Chondrocyte (in vitro differentiated cells): ENCODE results near the gene TFF3. TPM values are rescaled to one million over a fixed set of nuclear protein-coding genes. Genes with fewer than 3 reads are reported as not detected.
A peak's percentile ranks its signal among the peaks of the same experiment; 100 is the strongest.

Experiments
- DNase-seq: peaks from one replicate; pipeline ENCODE4 v3.0.0; 2021; ENCODE audit warnings: mixed read lengths, low spot score
- H3K27ac Mint-ChIP-seq: one replicate; pipeline ENCODE4 v1.8.0; 2021; ENCODE audit warnings: mild to moderate bottlenecking, moderate library complexity, mixed read lengths; ENCODE audit not compliant: unreplicated experiment
- H3K27me3 Mint-ChIP-seq: 2 replicates; pipeline ENCODE4 v1.8.0; 2021; ENCODE audit warnings: low read depth, mixed read lengths
- H3K36me3 Mint-ChIP-seq: 2 replicates; pipeline ENCODE4 v1.8.0; 2021; ENCODE audit warnings: low read depth, mixed read lengths
- H3K4me1 Mint-ChIP-seq: 2 replicates; pipeline ENCODE4 v1.8.0; 2021; ENCODE audit warnings: low read depth, mild to moderate bottlenecking, mixed read lengths
- H3K4me3 Mint-ChIP-seq: one replicate; pipeline ENCODE4 v1.8.0; 2021; ENCODE audit warnings: mild to moderate bottlenecking, moderate library complexity, mixed read lengths; ENCODE audit not compliant: unreplicated experiment
- H3K9me3 Mint-ChIP-seq: 2 replicates; pipeline ENCODE4 v1.8.0; 2021; ENCODE audit warnings: low read depth, mixed read lengths
- CTCF ChIP-seq: fragments of 200-600 bp; sonication (generic); IDR thresholded peaks from 2 replicates; pipeline ENCODE4 v1.5.0; 2021; ENCODE audit warnings: antibody characterized with exemption, mild to moderate bottlenecking, moderate library complexity
- total RNA-seq: library from RNA; stranded (reverse); gene quantifications from 3 replicates; pipeline ENCODE4 v1.2.1, GENCODE V29; 2021

TFF3 gene
- total RNA-seq, 1 donor from 2014 or later, result 1.3 TPM

- Mint-ChIP-seq H3K27me3 (peaks cover 13% of the 10 kb centered on the region), H3K27ac (no peak overlapping the region), H3K9me3 (no peaks in the 10 kb centered on the region), H3K4me3 (no peak overlapping the region), H3K4me1 (peaks cover 9% of the 10 kb centered on the region), H3K36me3 (no peaks in the 10 kb centered on the region)
- TF ChIP-seq CTCF, result no peak
- DNase-seq, result no peak
These were observed 8.7 kb downstream of the TFF3 start for GRCh38 chr21:42306366-42307035.

- no peak for TF ChIP-seq CTCF
- no peak overlapping the region for H3K27ac Mint-ChIP-seq
- peak; percentile 61 for DNase-seq
- no peak overlapping the region for H3K4me3 Mint-ChIP-seq
- H3K27me3 Mint-ChIP-seq, result peaks cover 17% of the 10 kb centered on the region
- no peaks in the 10 kb centered on the region for H3K9me3 Mint-ChIP-seq
- H3K4me1 Mint-ChIP-seq, result peaks cover 9% of the 10 kb centered on the region
- no peaks in the 10 kb centered on the region for H3K36me3 Mint-ChIP-seq
These were observed 9.5 kb downstream of the TFF3 start for GRCh38 chr21:42305707-42306147.

GRCh38 chr21:42304556-42305454 lies 10.4 kb downstream of the TFF3 start:
- Mint-ChIP-seq H3K9me3 (no peaks in the 10 kb centered on the region), H3K4me3 (no peak overlapping the region), H3K27ac (no peak overlapping the region), H3K4me1 (peaks cover 5% of the 10 kb centered on the region), H3K27me3 (peaks cover 20% of the 10 kb centered on the region), H3K36me3 (no peaks in the 10 kb centered on the region)
- TF ChIP-seq CTCF, result no peak
- peak; percentile 70 for DNase-seq

GRCh38 chr21:42303443-42303842 lies 11.8 kb downstream of the TFF3 start:
- H3K4me1 Mint-ChIP-seq, result no peaks in the 10 kb centered on the region
- peaks cover 24% of the 10 kb centered on the region for H3K27me3 Mint-ChIP-seq
- no peak overlapping the region for H3K4me3 Mint-ChIP-seq
- TF ChIP-seq CTCF, result no peak
- H3K9me3 Mint-ChIP-seq, result no peaks in the 10 kb centered on the region
- no peak for DNase-seq
- no peaks in the 10 kb centered on the region for H3K36me3 Mint-ChIP-seq
- H3K27ac Mint-ChIP-seq, result no peak overlapping the region

- H3K27ac Mint-ChIP-seq, result no peak overlapping the region
- no peak for TF ChIP-seq CTCF
- H3K36me3 Mint-ChIP-seq, result no peaks in the 10 kb centered on the region
- no peaks in the 10 kb centered on the region for H3K4me1 Mint-ChIP-seq
- peak; percentile 52 for DNase-seq
- no peak overlapping the region for H3K4me3 Mint-ChIP-seq
- no peaks in the 10 kb centered on the region for H3K9me3 Mint-ChIP-seq
- H3K27me3 Mint-ChIP-seq, result peaks cover 31% of the 10 kb centered on the region
These were observed 12.4 kb downstream of the TFF3 start for GRCh38 chr21:42302794-42303193.
